DOHH2 (cell line): ENCODE results near the gene MEOX1.

Experiments
- H3F3A ChIP-seq: fragments of 200-600 bp; sonication (generic), shearing (Covaris generic); 2 replicates; pipeline ENCODE4 v1.6.0; 2016; ENCODE audit warnings: antibody characterized with exemption, mild to moderate bottlenecking; ENCODE audit not compliant: control insufficient read depth, insufficient read depth
- H3K27ac ChIP-seq: fragments of 200-600 bp; sonication (generic); 2 replicates; pipeline ENCODE4 v1.5.1; 2014; ENCODE audit warnings: low read depth, mild to moderate bottlenecking, low read length, moderate library complexity
- H3K27me3 ChIP-seq: fragments of 200-600 bp; sonication (generic); 2 replicates; pipeline ENCODE4 v1.6.1; 2014; ENCODE audit warnings: mild to moderate bottlenecking, low read length, mixed read lengths; ENCODE audit not compliant: control insufficient read depth
- H3K36me3 ChIP-seq: fragments of 200-600 bp; sonication (generic); 2 replicates; pipeline ENCODE4 v1.6.1; 2014; ENCODE audit warnings: mild to moderate bottlenecking, low read length, moderate library complexity, mixed read lengths; ENCODE audit not compliant: control insufficient read depth
- H3K4me1 ChIP-seq: fragments of 200-600 bp; sonication (generic); 2 replicates; pipeline ENCODE4 v1.6.1; 2014; ENCODE audit warnings: mild to moderate bottlenecking, low read length, mixed read lengths; ENCODE audit not compliant: control insufficient read depth
- H3K4me2 ChIP-seq: fragments of 200-600 bp; sonication (generic); 2 replicates; pipeline ENCODE4 v1.6.0; 2014; ENCODE audit warnings: mild to moderate bottlenecking, low read length, moderate library complexity
- H3K4me3 ChIP-seq: fragments of 200-600 bp; sonication (generic); 2 replicates; pipeline ENCODE4 v1.5.1; 2014; ENCODE audit warnings: mild to moderate bottlenecking, low read length, mixed read lengths
- H3K79me2 ChIP-seq: fragments of 200-600 bp; sonication (generic); 2 replicates; pipeline ENCODE4 v1.6.1; 2014; ENCODE audit warnings: mild to moderate bottlenecking, low read length, mixed read lengths; ENCODE audit not compliant: control insufficient read depth
- H3K9me2 ChIP-seq: fragments of 200-600 bp; sonication (generic); replicated peaks from 2 replicates; pipeline ENCODE4 v1.6.1; 2014; ENCODE audit warnings: mild to moderate bottlenecking, low read length, mixed read lengths; ENCODE audit not compliant: control insufficient read depth
- H3K9me3 ChIP-seq: fragments of 200-600 bp; sonication (generic); 2 replicates; pipeline ENCODE4 v1.6.1; 2014; ENCODE audit warnings: antibody characterized with exemption, low read length, mixed read lengths; ENCODE audit not compliant: control insufficient read depth, insufficient read depth
- H4K20me1 ChIP-seq: fragments of 200-600 bp; sonication (generic); 2 replicates; pipeline ENCODE4 v1.6.0; 2014; ENCODE audit warnings: low read depth, mild to moderate bottlenecking, antibody characterized with exemption, low read length, moderate library complexity; ENCODE audit not compliant: control insufficient read depth, insufficient read depth
- CTCF ChIP-seq: fragments of 200-600 bp; sonication (generic); IDR thresholded peaks from one replicate; pipeline ENCODE4 v1.5.1; 2014; ENCODE audit warnings: antibody characterized with exemption, mild to moderate bottlenecking, low read depth, low read length; ENCODE audit not compliant: poor library complexity, severe bottlenecking
- EZH2phosphoT487 ChIP-seq: fragments of 200-600 bp; sonication (generic); IDR thresholded peaks from 2 replicates; pipeline ENCODE4 v1.6.1; 2017; ENCODE audit warnings: borderline replicate concordance, mild to moderate bottlenecking, antibody characterized with exemption, low read length, moderate library complexity, mixed read lengths

Gene MEOX1

DNA sequence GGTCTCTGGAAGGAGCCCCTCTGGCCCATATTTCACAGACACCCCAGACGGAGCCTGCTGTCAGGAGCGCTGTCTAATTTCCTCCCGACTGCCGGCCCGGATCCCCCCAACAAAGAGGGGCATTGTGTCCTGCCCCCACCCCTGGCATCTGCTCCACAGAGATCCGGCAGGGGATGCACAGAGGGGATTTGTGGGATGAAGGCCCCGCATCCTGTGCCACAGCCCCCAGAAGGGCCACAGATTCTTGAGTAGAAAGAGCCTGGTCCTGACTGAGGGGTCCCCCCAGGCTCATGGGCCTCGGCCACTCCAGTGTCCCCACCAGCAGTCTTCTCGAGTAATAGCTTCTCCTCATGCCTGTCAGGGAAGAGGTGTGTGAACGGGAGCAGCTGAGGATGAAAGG lies 29.5 kb downstream of the MEOX1 start:
- no peaks in the 10 kb centered on the region for H3K36me3 ChIP-seq
- no peaks in the 10 kb centered on the region for H3K9me2 ChIP-seq
- H3K27me3 ChIP-seq = peaks cover 2% of the 10 kb centered on the region; the same call in 1 of the 2 replicates
- no peak overlapping the region for H3K4me2 ChIP-seq
- H3K27ac ChIP-seq = no peak overlapping the region
- no peaks in the 10 kb centered on the region for H3K9me3 ChIP-seq
- no peaks in the 10 kb centered on the region for H3K79me2 ChIP-seq
- no peak overlapping the region for H3K4me3 ChIP-seq
- no peaks in the 10 kb centered on the region for H3K4me1 ChIP-seq
- TF ChIP-seq EZH2phosphoT487 (no peak), CTCF (no peak)
- H4K20me1 ChIP-seq = no peaks in the 10 kb centered on the region
- no peaks in the 10 kb centered on the region for H3F3A ChIP-seq

GRCh38 chr17:43631429-43631828 lies 30.3 kb downstream of the MEOX1 start:
- Histone ChIP-seq H3K79me2 (no peaks in the 10 kb centered on the region), H3K4me1 (no peaks in the 10 kb centered on the region), H3K9me3 (no peaks in the 10 kb centered on the region), H3K4me2 (no peak overlapping the region), H3K9me2 (no peaks in the 10 kb centered on the region), H3K4me3 (no peak overlapping the region), H3K27me3 (peaks cover 2% of the 10 kb centered on the region; the same call in 1 of the 2 replicates), H3F3A (no peaks in the 10 kb centered on the region), H3K27ac (no peak overlapping the region), H4K20me1 (no peaks in the 10 kb centered on the region), H3K36me3 (no peaks in the 10 kb centered on the region)
- TF ChIP-seq CTCF = no peak
- no peak for TF ChIP-seq EZH2phosphoT487

DNA sequence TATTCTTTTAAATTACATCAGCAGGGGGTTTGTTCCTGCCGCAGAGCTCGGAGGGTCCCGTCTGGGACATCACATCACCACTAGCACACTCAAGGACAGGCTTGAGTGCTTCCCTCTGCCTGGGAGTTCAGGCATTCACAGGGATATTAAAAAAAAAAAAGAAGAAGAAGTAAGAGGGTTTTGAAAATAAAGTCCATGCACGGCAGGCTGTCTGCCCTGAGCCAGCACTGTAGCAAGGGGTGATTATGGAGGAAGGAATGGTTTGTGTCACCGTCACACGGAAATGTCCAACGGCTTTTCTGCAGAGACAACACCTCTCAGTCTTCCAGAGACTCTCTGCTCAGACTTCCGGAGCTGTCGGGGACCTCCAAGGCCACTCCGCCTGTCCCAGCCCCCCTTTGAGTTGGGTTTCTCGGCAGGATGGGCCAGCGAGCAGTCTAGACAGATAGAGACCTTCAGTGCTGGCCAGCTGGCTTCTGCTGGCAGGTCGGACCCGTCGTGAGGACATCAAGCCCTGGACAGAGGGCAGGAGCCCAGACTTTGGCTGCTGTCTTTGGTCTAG lies 33.6 kb downstream of the MEOX1 start:
- Histone ChIP-seq H3K27me3 (peaks cover 8% of the 10 kb centered on the region), H3F3A (no peaks in the 10 kb centered on the region), H3K9me2 (no peaks in the 10 kb centered on the region), H3K36me3 (no peaks in the 10 kb centered on the region), H3K4me2 (no peak overlapping the region), H3K4me1 (no peaks in the 10 kb centered on the region), H3K27ac (no peak overlapping the region), H3K9me3 (no peaks in the 10 kb centered on the region), H4K20me1 (no peaks in the 10 kb centered on the region), H3K4me3 (no peak overlapping the region), H3K79me2 (no peaks in the 10 kb centered on the region)
- TF ChIP-seq EZH2phosphoT487 (no peak), CTCF (no peak)

GRCh38 chr17:43627653-43628052 lies 34.1 kb downstream of the MEOX1 start:
- H3F3A ChIP-seq = no peaks in the 10 kb centered on the region
- H3K79me2 ChIP-seq = no peaks in the 10 kb centered on the region
- peaks cover 8% of the 10 kb centered on the region for H3K27me3 ChIP-seq
- H3K4me1 ChIP-seq = no peaks in the 10 kb centered on the region
- H3K4me2 ChIP-seq = no peak overlapping the region
- H4K20me1 ChIP-seq = no peaks in the 10 kb centered on the region
- no peaks in the 10 kb centered on the region for H3K9me2 ChIP-seq
- no peak overlapping the region for H3K27ac ChIP-seq
- no peaks in the 10 kb centered on the region for H3K9me3 ChIP-seq
- no peaks in the 10 kb centered on the region for H3K36me3 ChIP-seq
- no peak for TF ChIP-seq CTCF
- no peak for TF ChIP-seq EZH2phosphoT487
- H3K4me3 ChIP-seq = no peak overlapping the region
